Natural killer cell (primary cell): ENCODE data around the gene SETBP1. TPM values are rescaled to one million over a fixed set of nuclear protein-coding genes. Genes with fewer than 3 reads are reported as not detected.
A peak's percentile ranks its signal among the peaks of the same experiment; 100 is the strongest.

Experiments
- ATAC-seq, 3 donors: fragments of 150-1000 bp in 2 of 3; fragments of 200-7000 bp in 1 of 3; cut with Tn5 transposase; 1 replicate in 1 of 3; 2 replicates in 2 of 3; pipeline ENCODE4 v1.10.0; 2021; ENCODE audit warnings: mild to moderate bottlenecking in 2 of 3, moderate library complexity in 2 of 3
- DNase-seq, 2 donors: peaks; one replicate each; pipeline versions ENCODE4 v3.0.0 to v3.0.0-alpha.2; 2013 to 2021; ENCODE audit warnings: mixed read lengths in 1 of 2
- H3K27ac ChIP-seq: one replicate; pipeline ENCODE4 v1.5.1; 2013; ENCODE audit warnings: mild to moderate bottlenecking, low read length
- H3K27me3 ChIP-seq: one replicate; pipeline ENCODE4 v1.6.1; 2013; ENCODE audit warnings: low read length; ENCODE audit not compliant: control insufficient read depth, insufficient read depth
- H3K36me3 ChIP-seq: one replicate; pipeline ENCODE4 v1.6.1; 2013; ENCODE audit warnings: low read length; ENCODE audit not compliant: control insufficient read depth, insufficient read depth
- H3K4me1 ChIP-seq: one replicate; pipeline ENCODE4 v1.6.1; 2013; ENCODE audit warnings: low read length; ENCODE audit not compliant: control insufficient read depth, insufficient read depth
- H3K4me3 ChIP-seq: one replicate; pipeline ENCODE4 v1.5.1; 2013; ENCODE audit warnings: low read length
- H3K9me3 ChIP-seq: one replicate; pipeline ENCODE4 v1.6.1; 2013; ENCODE audit warnings: low read length; ENCODE audit not compliant: control insufficient read depth, insufficient read depth
- H3K27ac Mint-ChIP-seq, 2 donors: one replicate each; pipeline ENCODE4 v1.8.0; 2022; ENCODE audit warnings: mild to moderate bottlenecking in 2 of 2, mixed read lengths in 2 of 2, moderate library complexity in 1 of 2
- H3K27me3 Mint-ChIP-seq, 2 donors: one replicate each; pipeline ENCODE4 v1.8.0; 2022; ENCODE audit warnings: low read depth in 2 of 2, mixed read lengths in 2 of 2
- H3K36me3 Mint-ChIP-seq: one replicate; pipeline ENCODE4 v1.8.0; 2022; ENCODE audit warnings: mixed read lengths
- H3K4me1 Mint-ChIP-seq, 2 donors: one replicate each; pipeline ENCODE4 v1.8.0; 2022; ENCODE audit warnings: mixed read lengths in 2 of 2
- H3K4me3 Mint-ChIP-seq: one replicate; pipeline ENCODE4 v1.8.0; 2022; ENCODE audit warnings: mild to moderate bottlenecking, moderate library complexity, mixed read lengths
- H3K9me3 Mint-ChIP-seq, 2 donors: one replicate each; pipeline ENCODE4 v1.8.0; 2022; ENCODE audit warnings: mixed read lengths in 2 of 2
- WGBS: methylation state at CpG from one replicate; pipeline ENCODE4 v1.1.7; 2013; ENCODE audit warnings: missing lambda C conversion rate; ENCODE audit not compliant: insufficient coverage; 5-methylcytosine and 5-hydroxymethylcytosine counted together
- intact Hi-C: fragments of 100-400 bp; cut with micrococcal nuclease; formaldehyde crosslinking; loops from one replicate; pipeline ENCODE4 v1.14.2; 2022
- total RNA-seq, 4 donors: library from RNA; stranded (reverse); fragments of 120-200 nt in 1 of 4; gene quantifications; one replicate each; pipeline versions ENCODE4 v1.2.3 to v1.2.4, GENCODE V29; 2013 to 2022
- TF ChIP-seq, protein P1 (sequence below): fragments of 200-600 bp; IDR thresholded peaks from one replicate; pipeline ENCODE4 v1.8.0; 2022; ENCODE audit warnings: antibody characterized with exemption

Gene SETBP1
- total RNA-seq, 3 donors from 2014 or later (not counting 1 experiment from before 2014, with no cell fraction given): 36.0 to 46.6 (median 41.2) TPM

DNA sequence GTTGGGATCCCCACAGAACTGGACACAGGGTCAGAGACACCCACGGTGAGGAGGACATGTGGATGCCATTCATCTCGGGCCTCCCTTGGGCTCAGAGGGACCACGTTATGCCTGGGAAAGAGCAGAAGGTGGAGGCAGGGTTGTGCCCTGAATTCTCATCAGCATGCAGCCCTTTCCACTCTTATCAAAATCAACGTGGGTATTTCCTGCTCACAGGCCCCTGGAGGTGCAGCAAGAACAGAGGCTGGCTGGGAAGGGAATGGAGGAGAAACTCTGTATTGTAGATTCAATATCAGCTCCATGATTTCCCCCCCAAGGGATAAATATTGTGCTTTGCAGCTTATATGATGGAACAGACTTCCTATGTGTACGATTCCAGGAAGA lies 90.9 kb downstream of the SETBP1 start:
- Mint-ChIP-seq H3K4me3 (no peak overlapping the region), H3K4me1 (peaks cover 43 to 48% of the 10 kb centered on the region in 2 donors), H3K27ac (no peak overlapping the region), H3K27me3 (no peaks in the 10 kb centered on the region), H3K36me3 (no peaks in the 10 kb centered on the region), H3K9me3 (no peaks in the 10 kb centered on the region)
- no peak for ATAC-seq
- TF ChIP-seq, protein P1, sequence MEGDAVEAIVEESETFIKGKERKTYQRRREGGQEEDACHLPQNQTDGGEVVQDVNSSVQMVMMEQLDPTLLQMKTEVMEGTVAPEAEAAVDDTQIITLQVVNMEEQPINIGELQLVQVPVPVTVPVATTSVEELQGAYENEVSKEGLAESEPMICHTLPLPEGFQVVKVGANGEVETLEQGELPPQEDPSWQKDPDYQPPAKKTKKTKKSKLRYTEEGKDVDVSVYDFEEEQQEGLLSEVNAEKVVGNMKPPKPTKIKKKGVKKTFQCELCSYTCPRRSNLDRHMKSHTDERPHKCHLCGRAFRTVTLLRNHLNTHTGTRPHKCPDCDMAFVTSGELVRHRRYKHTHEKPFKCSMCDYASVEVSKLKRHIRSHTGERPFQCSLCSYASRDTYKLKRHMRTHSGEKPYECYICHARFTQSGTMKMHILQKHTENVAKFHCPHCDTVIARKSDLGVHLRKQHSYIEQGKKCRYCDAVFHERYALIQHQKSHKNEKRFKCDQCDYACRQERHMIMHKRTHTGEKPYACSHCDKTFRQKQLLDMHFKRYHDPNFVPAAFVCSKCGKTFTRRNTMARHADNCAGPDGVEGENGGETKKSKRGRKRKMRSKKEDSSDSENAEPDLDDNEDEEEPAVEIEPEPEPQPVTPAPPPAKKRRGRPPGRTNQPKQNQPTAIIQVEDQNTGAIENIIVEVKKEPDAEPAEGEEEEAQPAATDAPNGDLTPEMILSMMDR: no peak
- no peak for DNase-seq
- Histone ChIP-seq H3K36me3 (no peaks in the 10 kb centered on the region), H3K27ac (no peak overlapping the region), H3K4me3 (no peak overlapping the region), H3K9me3 (no peaks in the 10 kb centered on the region), H3K27me3 (no peaks in the 10 kb centered on the region), H3K4me1 (peaks cover 3% of the 10 kb centered on the region)
- intact Hi-C loops: no loop called here
- 94% methylated on average over 2 of the region's 5 CpGs for WGBS

- Mint-ChIP-seq H3K27me3 (no peaks in the 10 kb centered on the region), H3K27ac (no peak overlapping the region), H3K4me3 (no peak overlapping the region), H3K4me1 (peaks cover 44 to 47% of the 10 kb centered on the region in 2 donors), H3K36me3 (no peaks in the 10 kb centered on the region), H3K9me3 (no peaks in the 10 kb centered on the region)
- peaks cover 3% of the 10 kb centered on the region for H3K4me1 ChIP-seq
- H3K27ac ChIP-seq: no peak overlapping the region
- TF ChIP-seq, protein P1: no peak
- DNase-seq (no peak), ATAC-seq (no peak)
- intact Hi-C loops: no loop called here
- 94% methylated on average over 10 of the region's 14 CpGs for WGBS
- no peaks in the 10 kb centered on the region for H3K9me3 ChIP-seq
- no peaks in the 10 kb centered on the region for H3K27me3 ChIP-seq
- H3K36me3 ChIP-seq: no peaks in the 10 kb centered on the region
- H3K4me3 ChIP-seq: no peak overlapping the region
These were observed 91.5 kb downstream of the SETBP1 start for GRCh38 chr18:44771956-44772917.

DNA sequence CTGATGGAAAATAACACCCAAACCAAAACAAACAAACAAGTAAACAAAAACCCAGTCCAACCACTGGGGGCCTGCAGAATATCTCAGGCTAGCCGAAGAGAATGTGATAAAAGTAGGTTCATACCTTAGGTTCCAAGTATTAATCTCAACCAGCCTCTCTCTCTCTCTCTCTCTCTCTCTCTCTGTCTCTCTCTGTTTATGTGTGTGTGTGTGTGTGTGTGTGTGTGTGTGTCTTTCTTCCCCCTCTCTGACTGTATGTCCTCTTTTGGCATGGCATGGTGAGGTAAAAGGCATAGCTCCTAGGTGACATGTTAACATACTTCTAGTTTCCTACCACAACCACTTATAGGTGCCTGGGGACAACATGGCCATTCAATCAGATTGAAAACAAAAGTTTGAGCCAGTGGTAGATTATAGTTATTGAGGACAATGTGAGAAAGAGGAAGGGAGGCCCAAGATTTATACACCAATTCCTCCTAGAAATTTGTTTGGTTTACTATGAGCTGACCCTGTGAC lies 93.0 kb downstream of the SETBP1 start:
- intact Hi-C loops: no loop called here
- ATAC-seq (no peak), DNase-seq (no peak)
- no peaks in the 10 kb centered on the region for H3K36me3 ChIP-seq
- H3K4me1 Mint-ChIP-seq: peaks cover 57% of the 10 kb centered on the region in 2 donors
- H3K9me3 Mint-ChIP-seq: no peaks in the 10 kb centered on the region
- H3K27me3 ChIP-seq: no peaks in the 10 kb centered on the region
- H3K27ac ChIP-seq: no peak overlapping the region
- peak overlapping the region in 1 of 2 donors; percentile 23 for H3K27ac Mint-ChIP-seq
- TF ChIP-seq, protein P1: no peak
- no peaks in the 10 kb centered on the region for H3K27me3 Mint-ChIP-seq
- no peak overlapping the region for H3K4me3 Mint-ChIP-seq
- H3K4me1 ChIP-seq: peaks cover 3% of the 10 kb centered on the region
- H3K9me3 ChIP-seq: no peaks in the 10 kb centered on the region
- H3K36me3 Mint-ChIP-seq: no peaks in the 10 kb centered on the region
- H3K4me3 ChIP-seq: no peak overlapping the region
- WGBS: no CpG with 5 or more reads among the region's 1 CpG
